ENCODE data around the gene MGME1.

GRCh38 chr20:17951323-17951722 is 17.5 kb upstream of the MGME1 start:
- TF ChIP-seq CTCF (conservative IDR thresholded peaks at IDR 0.05; ENCODE audit: low read length), result no peak
- no peak for TF ChIP-seq EZH2phosphoT487 (IDR thresholded peaks at IDR 0.05; ENCODE audit: borderline replicate concordance)

All from Loucy (cell line).